AG09309 (cell line): ENCODE results near the gene SH3BP5L.

ENCODE experiments used
- DNase-seq: peaks from one replicate; pipeline ENCODE4 v3.0.0-alpha.2; 2010; ENCODE audit warnings: low read depth
- H3K4me3 ChIP-seq: 2 replicates; pipeline ENCODE4 v1.5.1; 2011; ENCODE audit warnings: mild to moderate bottlenecking, low read depth, low read length, moderate library complexity; ENCODE audit not compliant: control insufficient read depth
- CTCF ChIP-seq: IDR thresholded peaks from 2 replicates; pipeline ENCODE4 v1.5.1; 2011; ENCODE audit warnings: mild to moderate bottlenecking, low read depth, low read length, inconsistent platforms; ENCODE audit not compliant: insufficient read depth, control insufficient read depth; ENCODE audit errors: missing control alignments

SH3BP5L gene

GRCh38 chr1:248816042-248816851, 9.5 kb downstream of the SH3BP5L start:
- DNase-seq, result no peak
- no peak for TF ChIP-seq CTCF
- H3K4me3 ChIP-seq, result no peak overlapping the region

- TF ChIP-seq CTCF, result no peak
- H3K4me3 ChIP-seq, result no peak overlapping the region
- no peak for DNase-seq
Observed at GRCh38 chr1:248815407-248816034, 10.2 kb downstream of the SH3BP5L start.

GRCh38 chr1:248814351-248814750, 11.4 kb downstream of the SH3BP5L start:
- DNase-seq, result no peak
- TF ChIP-seq CTCF, result no peak
- H3K4me3 ChIP-seq, result no peak overlapping the region

- TF ChIP-seq CTCF, result no peak
- no peak for DNase-seq
- H3K4me3 ChIP-seq, result no peak overlapping the region
Observed at GRCh38 chr1:248813546-248813945, 12.2 kb downstream of the SH3BP5L start.

GRCh38 chr1:248812736-248813425, 12.8 kb downstream of the SH3BP5L start:
- DNase-seq, result no peak
- no peak for TF ChIP-seq CTCF
- no peak overlapping the region for H3K4me3 ChIP-seq

GRCh38 chr1:248811514-248812490, 13.9 kb downstream of the SH3BP5L start:
- no peak for DNase-seq
- no peak for TF ChIP-seq CTCF
- H3K4me3 ChIP-seq, result no peak overlapping the region
